Activated naive CD8-positive, alpha-beta T cell treated with anti-CD3 and anti-CD28 coated beads, Interleukin-2, amount 10 ng/mL, durations not matched to agents 7 days and 5 days (primary cell): Measurements from ENCODE around the gene GADD45A. TPM values are rescaled to one million over a fixed set of nuclear protein-coding genes. Genes with fewer than 3 reads are reported as not detected.
"Not testable (repeated sequence)": the region's sequence is repeated elsewhere in the genome, so short reads cannot be mapped to it uniquely, and the experiment has no call there.

Experiments
- ATAC-seq: fragments of 150-1000 bp; cut with Tn5 transposase; one replicate; pipeline ENCODE4 v1.10.0; 2021; ENCODE audit warnings: low read depth, moderate library complexity
- POLR2A ChIA-PET: fragments of 350-600 bp; sonication (Branson Sonifier 250); formaldehyde crosslinking; loops from one replicate; lab custom pipeline; 2021; ENCODE audit warnings: antibody characterized with exemption; lab: Charles Lee
- DNase-seq: peaks from one replicate; pipeline ENCODE4 v3.0.0; 2021
- H3K27ac Mint-ChIP-seq: one replicate; pipeline ENCODE4 v1.8.0; 2022; ENCODE audit warnings: mild to moderate bottlenecking, mixed read lengths
- H3K27me3 Mint-ChIP-seq: one replicate; pipeline ENCODE4 v1.8.0; 2022; ENCODE audit warnings: mild to moderate bottlenecking, moderate library complexity, mixed read lengths
- H3K36me3 Mint-ChIP-seq: one replicate; pipeline ENCODE4 v1.8.0; 2021; ENCODE audit warnings: mild to moderate bottlenecking, mixed read lengths
- H3K4me1 Mint-ChIP-seq: one replicate; pipeline ENCODE4 v1.8.0; 2021; ENCODE audit warnings: mixed read lengths
- H3K4me3 Mint-ChIP-seq: one replicate; pipeline ENCODE4 v1.8.0; 2022; ENCODE audit warnings: mild to moderate bottlenecking, moderate library complexity, mixed read lengths
- H3K9me3 Mint-ChIP-seq: one replicate; pipeline ENCODE4 v1.8.0; 2021; ENCODE audit warnings: mixed read lengths
- total RNA-seq, 2 experiments: library from RNA; stranded (reverse); gene quantifications; one replicate each; pipeline ENCODE4 v1.2.3, GENCODE V29; 2021

GADD45A gene
- total RNA-seq, 2 experiments from 2014 or later: 24.4 to 26.2 TPM

GRCh38 chr1:67721650-67722291 is 36.8 kb downstream of the GADD45A start:
- H3K9me3 Mint-ChIP-seq: no peaks in the 10 kb centered on the region
- ATAC-seq (no peak), DNase-seq (no peak)
- POLR2A ChIA-PET: no interaction called here
- no peak overlapping the region for H3K4me3 Mint-ChIP-seq
- no peaks in the 10 kb centered on the region for H3K4me1 Mint-ChIP-seq
- H3K36me3 Mint-ChIP-seq: no peaks in the 10 kb centered on the region
- no peak overlapping the region for H3K27ac Mint-ChIP-seq
- peaks cover 5% of the 10 kb centered on the region for H3K27me3 Mint-ChIP-seq

DNA sequence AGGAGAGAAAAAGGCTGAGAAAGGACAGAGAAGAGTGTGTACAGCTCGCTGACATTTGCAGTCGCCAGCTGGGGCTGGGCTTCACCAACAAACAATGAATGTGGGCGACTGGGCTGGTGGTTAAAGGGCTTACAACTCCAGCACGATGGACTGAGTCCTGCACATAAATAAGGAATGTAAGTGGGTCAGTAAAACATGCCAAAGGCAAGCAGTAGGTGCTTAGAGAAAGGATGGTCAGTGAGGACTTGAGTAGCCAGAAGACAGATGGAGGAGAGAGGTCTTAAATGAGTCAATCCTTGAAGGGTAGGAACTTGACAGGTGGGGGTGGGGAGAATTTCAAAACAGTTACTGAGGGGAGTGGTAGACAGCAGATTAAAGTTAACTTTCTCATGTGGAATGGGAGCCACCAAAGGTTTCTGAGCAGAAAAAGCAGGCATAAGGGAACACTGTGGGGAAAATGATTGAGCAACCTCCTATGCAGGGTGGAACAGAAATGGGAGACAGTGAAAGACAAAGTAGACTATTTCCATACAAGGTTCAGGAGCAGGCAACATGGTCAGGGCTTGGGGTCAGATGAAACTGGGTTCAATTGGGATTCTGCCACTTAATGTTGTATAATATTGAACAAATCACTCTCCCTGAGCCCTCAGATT is 37.4 kb downstream of the GADD45A start:
- DNase-seq: no peak
- no peaks in the 10 kb centered on the region for H3K4me1 Mint-ChIP-seq
- H3K4me3 Mint-ChIP-seq: no peak overlapping the region
- H3K36me3 Mint-ChIP-seq: no peaks in the 10 kb centered on the region
- no peak for ATAC-seq
- no peaks in the 10 kb centered on the region for H3K9me3 Mint-ChIP-seq
- H3K27ac Mint-ChIP-seq: no peak overlapping the region
- peaks cover 5% of the 10 kb centered on the region for H3K27me3 Mint-ChIP-seq
- POLR2A ChIA-PET: no interaction called here

DNA sequence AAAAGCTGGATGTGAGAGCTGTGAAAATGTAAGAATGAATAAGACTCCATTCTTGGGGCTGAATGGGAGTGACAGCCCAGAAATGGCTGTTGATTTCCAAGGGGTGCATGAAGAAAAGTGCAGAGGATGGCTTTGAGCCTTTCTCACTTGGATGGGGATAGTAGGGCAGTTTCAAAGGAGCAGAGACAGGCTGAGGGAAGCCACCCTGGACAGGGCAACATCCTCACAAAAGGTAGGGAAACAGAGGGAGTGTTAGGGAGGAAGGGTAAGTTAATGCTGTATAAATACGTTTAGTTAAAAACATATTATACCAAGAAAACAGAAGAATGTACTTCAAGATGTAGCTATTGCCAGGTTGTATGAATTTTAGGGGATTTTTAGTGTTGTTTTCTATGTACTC is 38.1 kb downstream of the GADD45A start:
- Mint-ChIP-seq H3K36me3 (no peaks in the 10 kb centered on the region), H3K4me3 (no peak overlapping the region), H3K4me1 (no peaks in the 10 kb centered on the region), H3K9me3 (no peaks in the 10 kb centered on the region), H3K27ac (no peak overlapping the region), H3K27me3 (peaks cover 5% of the 10 kb centered on the region)
- POLR2A ChIA-PET: no interaction called here
- no peak for DNase-seq
- no peak for ATAC-seq

DNA sequence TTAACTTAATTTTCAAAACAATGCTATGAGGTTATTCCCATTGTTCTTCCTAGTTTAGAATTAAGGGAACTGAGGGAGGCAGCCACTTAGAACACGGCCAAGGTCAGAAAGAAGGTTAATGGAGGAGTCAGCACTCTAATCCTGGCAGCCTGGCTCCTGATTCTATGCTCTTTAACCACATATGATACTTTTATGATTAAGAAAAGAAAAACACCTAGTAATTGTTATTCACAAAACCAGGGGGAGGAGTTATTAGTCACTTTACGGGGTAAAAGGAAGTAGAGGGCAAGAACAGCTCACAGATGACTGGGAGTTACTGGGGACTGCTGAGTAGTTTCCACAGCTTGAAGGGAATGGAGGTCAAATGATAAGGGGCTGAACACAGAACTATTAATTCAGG is 38.6 kb downstream of the GADD45A start:
- no peak for ATAC-seq
- Mint-ChIP-seq H3K4me3 (no peak overlapping the region), H3K27me3 (peaks cover 2% of the 10 kb centered on the region), H3K9me3 (no peaks in the 10 kb centered on the region), H3K36me3 (no peaks in the 10 kb centered on the region), H3K4me1 (no peaks in the 10 kb centered on the region), H3K27ac (no peak overlapping the region)
- POLR2A ChIA-PET: no interaction called here
- DNase-seq: no peak

- DNase-seq (no peak), ATAC-seq (no peak)
- Mint-ChIP-seq H3K4me3 (no peak overlapping the region), H3K36me3 (no peaks in the 10 kb centered on the region), H3K27me3 (peaks cover 2% of the 10 kb centered on the region), H3K4me1 (no peaks in the 10 kb centered on the region), H3K27ac (no peak overlapping the region), H3K9me3 (no peaks in the 10 kb centered on the region)
- POLR2A ChIA-PET: no interaction called here
These were observed 40.0 kb downstream of the GADD45A start for GRCh38 chr1:67724928-67725560.

DNA sequence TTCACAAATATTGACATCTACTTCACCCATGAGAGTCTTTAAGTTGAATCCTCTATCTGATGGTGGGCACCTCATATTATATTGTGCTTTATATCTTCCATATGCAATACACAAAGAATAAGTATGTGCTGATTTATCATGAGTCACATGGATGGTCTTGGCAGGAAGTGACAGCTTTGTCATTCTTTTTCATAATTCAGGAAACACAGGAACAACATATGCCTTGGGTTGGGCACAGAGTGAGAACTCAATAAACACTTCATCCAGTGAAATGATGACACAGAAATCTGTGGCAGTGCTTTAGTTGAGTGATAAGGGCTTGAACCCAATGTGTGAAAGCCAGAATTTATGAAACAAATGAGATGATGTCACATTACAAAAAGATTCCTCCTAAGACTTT is 41.2 kb downstream of the GADD45A start:
- ATAC-seq: no peak
- no peaks in the 10 kb centered on the region for H3K36me3 Mint-ChIP-seq
- no peak overlapping the region for H3K27ac Mint-ChIP-seq
- H3K4me3 Mint-ChIP-seq: no peak overlapping the region
- POLR2A ChIA-PET: no interaction called here
- DNase-seq: no peak
- H3K4me1 Mint-ChIP-seq: no peaks in the 10 kb centered on the region
- peaks cover 5% of the 10 kb centered on the region for H3K27me3 Mint-ChIP-seq
- H3K9me3 Mint-ChIP-seq: no peaks in the 10 kb centered on the region

- Mint-ChIP-seq H3K27me3 (peaks cover 5% of the 10 kb centered on the region), H3K36me3 (no peaks in the 10 kb centered on the region), H3K27ac (no peak overlapping the region), H3K9me3 (no peaks in the 10 kb centered on the region), H3K4me3 (no peak overlapping the region), H3K4me1 (peaks cover 2% of the 10 kb centered on the region)
- POLR2A ChIA-PET: no interaction called here
- ATAC-seq (no peak), DNase-seq (no peak)
These were observed 44.9 kb downstream of the GADD45A start for GRCh38 chr1:67729872-67730271.

DNA sequence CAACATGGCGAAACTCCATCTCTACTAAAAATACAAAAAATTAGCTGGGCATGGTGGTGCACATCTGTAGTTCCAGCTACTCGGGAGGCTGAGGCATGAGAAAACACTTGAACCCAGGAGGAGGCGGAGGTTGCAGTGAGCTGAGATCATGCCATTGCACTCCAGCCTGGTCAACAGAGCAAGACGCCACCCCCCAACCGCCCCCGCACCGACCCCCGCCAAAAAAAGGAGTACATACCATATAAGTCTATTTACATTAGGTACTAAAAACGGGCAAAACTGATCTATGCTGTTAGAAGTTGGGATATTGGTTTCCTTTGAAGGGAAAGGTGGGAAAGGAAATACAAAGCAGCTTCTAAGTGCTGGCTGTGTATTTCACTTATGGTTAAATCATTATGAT is 45.3 kb downstream of the GADD45A start:
- H3K36me3 Mint-ChIP-seq, H3K9me3 Mint-ChIP-seq, ATAC-seq, DNase-seq, H3K4me3 Mint-ChIP-seq, H3K4me1 Mint-ChIP-seq, H3K27ac Mint-ChIP-seq, H3K27me3 Mint-ChIP-seq, POLR2A ChIA-PET: not testable (repeated sequence)

- H3K27ac Mint-ChIP-seq: no peak overlapping the region
- H3K4me1 Mint-ChIP-seq: peaks cover 10% of the 10 kb centered on the region
- no peaks in the 10 kb centered on the region for H3K36me3 Mint-ChIP-seq
- H3K4me3 Mint-ChIP-seq: no peak overlapping the region
- peaks cover 5% of the 10 kb centered on the region for H3K27me3 Mint-ChIP-seq
- no peak for DNase-seq
- H3K9me3 Mint-ChIP-seq: no peaks in the 10 kb centered on the region
- POLR2A ChIA-PET: no interaction called here
- no peak for ATAC-seq
These were observed 46.3 kb downstream of the GADD45A start for GRCh38 chr1:67731322-67731721.

DNA sequence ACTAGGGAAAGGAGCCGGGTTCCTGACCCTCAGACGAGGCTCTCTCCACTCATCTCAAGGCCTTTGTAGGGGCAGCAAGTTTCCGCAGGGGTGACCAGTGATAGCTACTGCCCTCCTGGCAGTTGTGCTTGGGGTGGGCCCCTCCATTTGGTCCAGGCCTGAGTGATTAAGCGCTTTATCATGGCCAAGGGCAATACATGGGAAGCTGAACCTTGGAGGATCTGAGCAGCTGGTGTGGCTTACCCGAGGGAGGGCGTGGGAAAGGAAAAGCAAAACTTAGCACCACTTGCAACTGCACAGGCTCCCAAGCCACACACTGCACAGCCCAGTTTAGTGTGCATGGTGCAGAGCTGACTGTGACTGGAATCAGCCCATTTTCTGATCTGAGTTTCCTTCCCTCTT is 47.8 kb downstream of the GADD45A start:
- no peak overlapping the region for H3K27ac Mint-ChIP-seq
- H3K27me3 Mint-ChIP-seq: peaks cover 5% of the 10 kb centered on the region
- H3K9me3 Mint-ChIP-seq: no peaks in the 10 kb centered on the region
- H3K36me3 Mint-ChIP-seq: no peaks in the 10 kb centered on the region
- no peak for DNase-seq
- POLR2A ChIA-PET: interaction anchor here (0.6 kb wide), 1 partner anchor 330 kb away, joined by 3 read pairs; no protein-coding TSS in a partner anchor
- peaks cover 14% of the 10 kb centered on the region for H3K4me1 Mint-ChIP-seq
- no peak overlapping the region for H3K4me3 Mint-ChIP-seq
- no peak for ATAC-seq

DNA sequence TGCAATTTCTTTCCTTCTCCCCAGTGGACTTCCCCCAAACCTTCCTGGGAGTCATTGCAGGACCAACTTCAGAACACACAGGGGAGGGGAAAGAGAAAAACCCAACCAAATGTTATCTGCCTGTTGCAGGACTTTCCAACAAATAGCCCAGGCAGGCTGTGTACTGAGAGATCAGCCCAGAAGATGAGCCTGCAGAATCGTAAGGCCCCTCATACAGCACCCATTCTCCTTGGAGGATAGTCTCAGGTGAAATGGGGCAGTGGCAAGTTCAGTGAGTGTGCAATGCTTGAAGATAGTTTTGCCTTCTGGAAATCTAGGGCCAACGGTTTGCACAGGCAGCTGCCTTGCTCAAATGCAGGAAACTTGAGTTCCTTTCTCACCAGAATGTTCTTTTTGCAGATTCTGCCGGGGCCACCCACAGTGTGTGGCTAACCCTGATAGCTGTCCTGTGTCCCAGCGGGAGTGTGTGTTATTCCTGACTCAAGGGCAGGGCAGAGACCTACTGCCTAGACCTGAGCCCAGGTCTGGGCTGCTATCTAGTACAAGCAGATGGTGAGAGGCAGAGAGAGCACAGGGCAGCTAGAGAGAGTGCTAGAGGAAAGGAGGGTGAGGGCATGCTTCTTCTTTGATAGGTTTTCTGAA is 48.8 kb downstream of the GADD45A start:
- DNase-seq (no peak), ATAC-seq (no peak)
- Mint-ChIP-seq H3K27me3 (peaks cover 5% of the 10 kb centered on the region), H3K9me3 (no peaks in the 10 kb centered on the region), H3K36me3 (no peaks in the 10 kb centered on the region), H3K27ac (no peak overlapping the region), H3K4me1 (peaks cover 14% of the 10 kb centered on the region), H3K4me3 (no peak overlapping the region)
- POLR2A ChIA-PET: no interaction called here

DNA sequence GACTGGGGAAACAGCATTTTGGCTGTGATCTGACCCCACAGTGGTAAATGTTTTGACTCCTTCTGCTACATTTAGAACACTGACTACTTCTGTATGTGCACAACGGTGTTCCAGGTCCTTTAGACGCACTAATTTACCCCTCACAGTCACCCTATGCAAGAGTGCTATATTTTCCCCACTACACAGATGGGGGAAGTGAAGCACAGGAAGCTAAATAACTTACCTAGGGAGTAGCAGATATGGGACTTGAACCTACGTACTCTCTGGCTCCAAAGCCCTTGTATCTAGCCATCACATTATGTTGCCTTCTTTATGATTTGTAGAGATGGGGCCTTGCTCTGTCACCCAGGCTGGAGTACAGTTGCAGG is 49.3 kb downstream of the GADD45A start:
- no peak overlapping the region for H3K4me3 Mint-ChIP-seq
- no peaks in the 10 kb centered on the region for H3K9me3 Mint-ChIP-seq
- H3K4me1 Mint-ChIP-seq: peaks cover 14% of the 10 kb centered on the region
- no peak for DNase-seq
- no peaks in the 10 kb centered on the region for H3K36me3 Mint-ChIP-seq
- POLR2A ChIA-PET: no interaction called here
- no peak overlapping the region for H3K27ac Mint-ChIP-seq
- ATAC-seq: no peak
- peaks cover 3% of the 10 kb centered on the region for H3K27me3 Mint-ChIP-seq

DNA sequence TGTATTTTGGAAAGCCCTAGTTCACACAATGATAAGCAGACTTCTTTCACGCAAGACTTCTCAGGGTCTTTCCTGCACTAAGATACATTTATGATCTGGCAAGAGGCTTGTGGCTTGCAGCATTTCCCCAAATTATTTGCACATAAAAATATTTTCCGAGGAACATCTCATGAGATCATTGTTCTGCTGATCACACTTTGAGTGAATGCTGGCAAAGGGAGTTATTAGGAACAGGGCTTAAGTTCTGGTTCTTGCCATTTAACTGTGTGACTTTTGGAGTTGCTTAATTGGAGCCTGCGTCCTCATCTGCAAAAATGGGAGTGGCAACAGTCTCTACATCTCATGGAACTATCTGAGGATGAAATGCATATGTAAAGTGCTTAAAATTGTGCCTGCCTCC is 50.2 kb downstream of the GADD45A start:
- Mint-ChIP-seq H3K27me3 (peaks cover 3% of the 10 kb centered on the region), H3K4me1 (peaks cover 14% of the 10 kb centered on the region), H3K36me3 (no peaks in the 10 kb centered on the region), H3K27ac (no peak overlapping the region), H3K9me3 (no peaks in the 10 kb centered on the region), H3K4me3 (no peak overlapping the region)
- DNase-seq (no peak), ATAC-seq (no peak)
- POLR2A ChIA-PET: no interaction called here
